HepG2 (cell line): ENCODE results near the gene PSMC2. TPM values are rescaled to one million over a fixed set of nuclear protein-coding genes. Genes with fewer than 3 reads are reported as not detected.

Experiments
- ETV5 ChIP-seq: IDR thresholded peaks from 2 replicates; pipeline ENCODE4 v1.6.1; 2018; ENCODE audit warnings: missing biosample characterization, missing genetic modification reagents, inconsistent platforms, borderline replicate concordance
- FOXK1 ChIP-seq: sonication (generic); formaldehyde crosslinking; IDR thresholded peaks from 2 replicates; pipeline ENCODE4 v1.4.0; 2020; ENCODE audit warnings: low read depth, missing genetic modification reagents, borderline replicate concordance
- GABPB1 ChIP-seq: IDR thresholded peaks from 2 replicates; pipeline ENCODE4 v1.6.1; 2016; ENCODE audit warnings: mild to moderate bottlenecking, missing genetic modification reagents, moderate library complexity, missing compliant biosample characterization
- GLMP ChIP-seq: sonication (generic); formaldehyde crosslinking; IDR thresholded peaks from 2 replicates; pipeline ENCODE4 v1.9.0; 2021; ENCODE audit warnings: missing genetic modification reagents, mild to moderate bottlenecking, borderline replicate concordance
- HOXA5 ChIP-seq: sonication (generic); formaldehyde crosslinking; IDR thresholded peaks from 2 replicates; pipeline ENCODE4 v1.4.0; 2020; ENCODE audit warnings: missing genetic modification reagents
- KLF6 ChIP-seq: IDR thresholded peaks from 2 replicates; pipeline ENCODE4 v1.8.0; 2016; ENCODE audit warnings: missing biosample characterization, missing genetic modification reagents
- MTA1 ChIP-seq: sonication (generic); formaldehyde crosslinking; IDR thresholded peaks from 2 replicates; pipeline ENCODE4 v1.4.0; 2020; ENCODE audit warnings: missing genetic modification reagents, mild to moderate bottlenecking, borderline replicate concordance
- PAXIP1 ChIP-seq: sonication (generic); formaldehyde crosslinking; conservative IDR thresholded peaks from 2 replicates; pipeline ENCODE4 v1.4.0; 2020; ENCODE audit warnings: mild to moderate bottlenecking, missing genetic modification reagents, moderate library complexity
- PTBP1 ChIP-seq: fragments of 200-400 bp; formaldehyde crosslinking; IDR thresholded peaks from 2 replicates; pipeline ENCODE4 v1.6.1; 2018; ENCODE audit warnings: low read length, low read depth; ENCODE audit not compliant: poor library complexity, severe bottlenecking
- RCOR2 ChIP-seq: IDR thresholded peaks from 2 replicates; pipeline ENCODE4 v1.6.1; 2016; ENCODE audit warnings: missing biosample characterization, missing genetic modification reagents
- SRSF9 ChIP-seq: fragments of 200-400 bp; formaldehyde crosslinking; IDR thresholded peaks from 2 replicates; pipeline ENCODE4 v1.6.1; 2018; ENCODE audit warnings: borderline replicate concordance, mild to moderate bottlenecking, low read depth, low read length; ENCODE audit not compliant: insufficient read depth, poor library complexity, severe bottlenecking
- ZBTB25 ChIP-seq: IDR thresholded peaks from 2 replicates; pipeline ENCODE4 v1.6.1; 2018; ENCODE audit warnings: missing genetic modification reagents
- ZBTB46 ChIP-seq: sonication (generic); formaldehyde crosslinking; IDR thresholded peaks from 2 replicates; pipeline ENCODE4 v1.4.0; 2020; ENCODE audit warnings: mild to moderate bottlenecking, missing genetic modification reagents, borderline replicate concordance
- ZGPAT ChIP-seq: IDR thresholded peaks from 2 replicates; pipeline ENCODE4 v1.6.1; 2016; ENCODE audit warnings: mild to moderate bottlenecking
- ZNF343 ChIP-seq: sonication (generic); formaldehyde crosslinking; IDR thresholded peaks from 2 replicates; pipeline ENCODE4 v1.4.0; 2020; ENCODE audit warnings: mild to moderate bottlenecking, missing genetic modification reagents
- ZNF441 ChIP-seq: sonication (generic); formaldehyde crosslinking; IDR thresholded peaks from 2 replicates; pipeline ENCODE4 v1.7.0; 2021; ENCODE audit warnings: missing genetic modification reagents, borderline replicate concordance
- ZNF652 ChIP-seq: IDR thresholded peaks from 2 replicates; pipeline ENCODE4 v1.6.1; 2016; ENCODE audit warnings: low read depth, borderline replicate concordance
- polyA plus RNA-seq, 8 experiments: library from polyadenylated mRNA; depleted of rRNA in 3 of 8; stranded (reverse) in 7 of 8; unstranded in 1 of 8; fragments of >200 nt; fragmentation: Illumina TruSeq in 4 of 8; extraction: Trizol in 4 of 8; gene quantifications; 2 replicates each; pipeline versions ENCODE4 v1.2.1 to v1.2.3, GENCODE V29; 2011 to 2016; ENCODE audit warnings: low read depth in 4 of 8, missing spikeins in 1 of 8, mixed read lengths in 1 of 8; ENCODE audit not compliant: insufficient read depth in 1 of 8
- total RNA-seq, 5 experiments: library from RNA; depleted of rRNA; stranded (reverse); fragments of >200 nt; fragmentation: Illumina TruSeq; extraction: Trizol; gene quantifications; 2 replicates each; pipeline ENCODE4 v1.2.3, GENCODE V29; 2016; ENCODE audit warnings: low read depth in 1 of 5

Gene PSMC2
- total and polyA plus RNA-seq, 2 of the 13 experiments (the other 11 are each of a cell fraction or from before 2014, with no cell fraction given) = 89.9 to 181 TPM

- TF ChIP-seq SRSF9 (no peak), PTBP1 (no peak), ZNF441 (CRISPR knock-in tag) (no peak), ZGPAT (CRISPR knock-in tag) (peak; percentile 75; the same call in 1 of the 2 replicates), KLF6 (CRISPR knock-in tag) (no peak), ZNF343 (CRISPR knock-in tag) (no peak), ZBTB46 (no peak), ZBTB25 (CRISPR knock-in tag) (no peak), GABPB1 (CRISPR knock-in tag) (peak; percentile 96), RCOR2 (CRISPR knock-in tag) (0 out of 2 replicates have a peak, but pooled peaks have one; percentile 12), HOXA5 (CRISPR knock-in tag) (no peak; the same call in 1 of the 2 replicates), PAXIP1 (CRISPR knock-in tag) (no peak; the same call in 1 of the 2 replicates), MTA1 (CRISPR knock-in tag) (no peak), ETV5 (CRISPR knock-in tag) (peak; percentile 90), GLMP (CRISPR knock-in tag) (no peak), ZNF652 (CRISPR knock-in tag) (peak; percentile 27; the same call in 1 of the 2 replicates), FOXK1 (peak; percentile 82; the same call in 1 of the 2 replicates)
Measured at GRCh38 chr7:103347507-103348267, at the start of gene PSMC2 (continued).
